Peyer's patch (tissue), 4 donors: ENCODE measurements around the gene OR6C65.

Source experiments
- CTCF ChIP-seq, 6 experiments: fragments of 450-650 bp in 4 of 6; fragments of 200-600 bp in 2 of 6; sonication (generic) in 1 of 6; IDR thresholded peaks; one replicate each; pipeline ENCODE4 v1.5.1; 2017 to 2019; ENCODE audit warnings: antibody characterized with exemption in 6 of 6, mild to moderate bottlenecking in 3 of 6, moderate library complexity in 1 of 6
- POLR2A ChIP-seq, 2 donors: fragments of 450-650 bp; IDR thresholded peaks; one replicate each; pipeline ENCODE4 v1.5.1; 2017; ENCODE audit warnings: antibody characterized with exemption in 2 of 2, mild to moderate bottlenecking in 2 of 2, moderate library complexity in 2 of 2

GRCh38 chr12:55425954-55426353, 25.6 kb downstream of the OR6C65 start, which contains the start of gene OR6C76:
- TF ChIP-seq CTCF (IDR thresholded peaks at IDR 0.05) = no peak
- TF ChIP-seq POLR2A (IDR thresholded peaks at IDR 0.05) = no peak
